CD4-positive, alpha-beta T cell treated with Interleukin-6 at 100 ng/mL for 8 hours (primary cell): Measurements from ENCODE around the gene GET4.

Source experiments
- DNase-seq: peaks from one replicate; pipeline ENCODE4 v3.0.0-alpha.2; 2020; ENCODE audit warnings: mixed read lengths, low spot score

The GET4 gene

DNA sequence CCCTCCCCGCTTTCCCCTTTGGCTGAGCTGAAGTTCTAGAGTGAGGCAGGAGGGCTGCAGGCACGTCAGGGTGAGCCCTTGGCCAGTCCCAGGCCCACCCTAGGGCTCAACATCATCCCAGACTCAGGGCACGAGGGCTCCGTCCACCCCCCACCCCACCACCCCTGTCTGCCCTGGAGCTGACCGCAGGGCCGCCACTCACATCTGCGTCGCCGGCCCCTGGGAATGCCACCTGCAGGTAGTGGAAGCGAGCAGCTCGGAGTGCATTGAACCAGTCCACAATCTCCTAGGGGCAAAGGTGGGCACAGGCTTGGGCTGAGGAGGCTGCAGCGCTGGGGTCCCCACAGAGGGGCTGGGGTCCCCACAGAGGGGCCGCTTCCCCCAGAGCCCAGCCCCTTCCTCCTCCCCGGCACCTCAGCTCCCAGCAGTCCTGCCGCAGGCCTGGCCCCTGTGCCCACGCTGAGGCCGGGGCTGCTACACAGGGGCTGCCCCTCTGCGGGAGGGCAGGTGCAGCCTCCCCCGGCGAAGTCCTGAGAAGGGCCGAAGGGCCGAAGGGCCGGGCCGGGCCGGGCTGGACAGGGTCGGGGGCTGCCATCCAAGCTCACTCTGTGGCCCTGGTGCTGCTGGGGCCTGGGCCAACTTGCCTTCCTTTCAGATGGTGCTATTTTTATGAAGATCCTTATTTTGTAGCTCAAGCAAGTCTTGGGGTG is 24.1 kb downstream of the GET4 start:
- DNase-seq: no peak

DNA sequence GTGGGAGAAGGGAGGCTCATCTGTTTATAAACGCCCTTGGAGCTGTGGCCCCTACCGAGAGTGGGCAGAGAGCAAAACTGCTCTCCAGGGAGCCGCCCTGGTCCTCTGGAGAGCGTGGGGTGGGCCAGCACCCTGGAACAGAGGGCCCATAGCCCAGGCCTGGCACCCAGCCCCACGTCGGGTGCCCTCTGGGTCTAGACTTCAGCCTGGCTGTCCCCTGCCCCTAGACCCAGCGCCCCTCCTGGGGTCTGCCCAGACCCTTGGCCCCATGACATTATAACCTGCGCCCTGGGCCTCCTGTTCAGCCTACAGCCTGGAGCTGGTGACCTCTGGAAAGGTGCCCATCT is 24.7 kb downstream of the GET4 start:
- DNase-seq: no peak

DNA sequence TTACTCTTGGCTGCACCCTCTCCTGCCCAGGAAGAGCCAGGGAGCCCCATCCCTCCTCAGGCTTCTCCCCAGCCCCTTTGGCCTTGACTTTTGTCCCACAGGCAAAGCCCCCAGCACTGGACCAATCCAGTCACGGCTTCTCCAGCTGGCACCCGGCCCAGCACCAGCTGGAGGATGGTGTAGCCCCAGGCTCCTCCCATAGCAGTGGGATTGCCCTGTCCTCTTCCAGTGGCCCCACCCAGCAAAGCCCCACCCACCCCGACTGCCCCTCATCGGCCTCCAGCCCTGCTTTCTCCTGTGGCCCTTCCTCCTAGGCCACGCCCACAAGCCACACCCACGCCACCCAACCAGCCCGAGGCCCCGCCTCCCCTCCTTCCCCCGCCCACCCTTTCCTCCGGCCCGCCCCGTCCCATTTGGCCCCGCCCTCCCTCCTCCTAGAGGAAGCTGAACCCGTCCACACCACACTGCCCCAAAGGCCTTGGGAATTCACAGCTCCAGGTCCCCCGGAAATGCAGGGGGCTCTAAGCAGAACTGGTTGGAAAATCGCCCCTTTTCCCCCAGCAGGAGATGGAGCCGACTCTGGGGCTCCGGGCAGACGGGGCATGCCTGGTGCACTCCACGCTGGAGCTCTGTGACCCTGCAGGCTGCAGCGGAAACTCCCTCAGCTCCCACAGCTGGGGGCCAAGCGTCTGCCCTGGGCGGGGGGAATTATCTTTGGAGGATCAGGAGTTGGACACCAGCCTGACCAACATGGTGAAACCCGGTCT is 25.2 kb downstream of the GET4 start:
- no peak for DNase-seq

- no peak for DNase-seq
Measured at GRCh38 chr7:902996-903395, 26.6 kb downstream of the GET4 start.

DNA sequence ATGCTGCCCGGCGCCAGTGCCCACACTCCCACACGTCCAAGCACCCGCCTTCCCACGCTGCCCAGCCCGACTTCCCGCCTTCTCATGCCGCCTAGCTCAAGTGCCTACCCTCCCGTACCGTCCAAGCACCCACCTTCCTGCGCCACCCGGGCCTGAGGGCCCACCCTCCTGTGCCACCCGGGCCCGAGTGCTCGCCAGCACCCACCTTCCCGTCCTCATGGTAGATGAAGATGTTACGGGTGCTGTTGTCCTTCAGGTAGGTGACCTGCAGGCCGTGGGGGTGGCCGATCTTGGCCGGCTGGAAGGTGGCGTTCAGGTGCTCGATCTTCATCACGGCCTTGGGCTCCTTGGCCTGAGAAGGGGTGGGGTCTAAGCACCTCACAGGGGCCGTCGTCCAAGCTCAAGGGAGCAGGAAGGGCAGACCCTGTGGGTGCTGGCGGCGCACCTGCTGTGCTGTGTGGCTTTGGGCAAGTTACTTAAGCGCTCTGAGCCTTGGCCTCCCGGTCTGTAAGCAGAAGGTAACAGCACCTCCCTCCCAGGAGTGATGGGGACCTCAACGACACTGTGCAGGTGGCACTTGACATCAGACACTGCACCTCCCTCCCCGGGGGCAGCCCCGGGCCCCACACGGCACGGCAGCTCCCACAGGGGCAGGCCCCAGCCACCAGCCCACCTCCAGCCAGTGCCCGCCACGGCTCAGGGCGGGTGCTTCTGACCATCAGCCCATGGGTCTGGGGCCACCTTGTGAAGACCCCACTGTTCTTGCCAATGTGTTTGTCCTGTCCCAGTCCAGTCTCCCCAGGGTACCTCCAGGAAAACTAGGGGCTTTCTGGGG is 27.8 kb downstream of the GET4 start:
- no peak for DNase-seq

DNA sequence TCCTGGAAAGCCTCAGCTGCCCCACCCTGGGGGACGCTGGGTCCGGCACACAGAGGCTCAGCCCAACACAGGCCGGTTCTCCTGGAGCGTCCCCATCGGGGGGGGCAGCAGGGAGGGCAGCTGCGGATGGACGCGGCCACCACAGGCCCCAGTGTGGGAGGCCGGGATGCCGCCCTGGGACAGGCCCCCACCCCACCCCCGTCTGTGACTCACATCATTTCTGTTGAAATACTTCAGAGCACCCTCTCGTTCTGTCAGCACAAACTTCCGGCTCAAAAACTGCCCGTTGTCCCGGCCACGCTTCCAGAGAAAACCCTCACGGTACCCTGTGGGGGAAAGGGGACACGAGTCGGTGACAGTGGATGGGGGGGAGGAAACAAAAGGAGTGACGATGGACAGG is 28.5 kb downstream of the GET4 start:
- DNase-seq: no peak

DNA sequence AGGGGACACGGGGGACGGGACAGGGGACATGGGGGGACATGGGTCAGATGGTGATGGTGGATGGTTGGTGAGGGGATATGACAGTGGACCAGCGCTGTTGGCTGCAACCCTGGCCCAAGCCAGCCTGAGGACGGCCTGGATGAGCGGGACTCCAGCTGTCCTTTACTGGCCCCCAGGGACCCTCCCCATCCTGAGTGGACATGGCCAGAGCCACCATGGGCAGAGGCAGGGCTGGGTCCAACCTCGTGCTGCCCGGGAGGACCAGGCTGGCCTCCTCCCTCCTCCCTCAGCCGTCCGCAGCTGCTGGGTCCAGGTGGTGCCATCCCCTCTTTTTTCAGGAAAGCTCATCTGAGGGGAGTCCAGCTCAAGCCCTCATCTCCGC is 30.4 kb downstream of the GET4 start:
- DNase-seq: no peak

GRCh38 chr7:907158-907980 is 31.0 kb downstream of the GET4 start:
- DNase-seq: no peak

DNA sequence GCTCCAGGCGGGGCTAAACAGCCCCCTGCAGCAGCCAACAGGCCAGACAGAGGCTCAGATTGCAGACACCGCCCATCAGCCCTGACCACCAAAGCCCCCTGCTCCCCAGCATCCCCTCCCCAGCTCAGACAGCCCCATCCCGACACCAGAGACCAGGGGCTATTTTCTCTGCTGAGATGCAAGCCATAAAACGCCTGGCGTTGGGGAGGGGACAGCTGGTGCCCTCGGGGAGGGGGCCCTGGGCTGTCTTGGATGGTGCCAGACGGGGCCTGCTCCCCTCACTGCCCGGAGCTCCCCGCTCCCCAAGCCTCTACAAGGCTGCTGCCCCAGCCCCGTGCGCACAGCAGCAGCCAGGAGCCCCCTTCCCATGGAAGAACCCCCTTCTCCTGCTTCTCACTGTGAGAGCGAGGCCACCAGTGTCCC is 31.8 kb downstream of the GET4 start:
- no peak for DNase-seq

- DNase-seq: peak; percentile 58
Measured at GRCh38 chr7:908591-909357, 32.4 kb downstream of the GET4 start.

DNA sequence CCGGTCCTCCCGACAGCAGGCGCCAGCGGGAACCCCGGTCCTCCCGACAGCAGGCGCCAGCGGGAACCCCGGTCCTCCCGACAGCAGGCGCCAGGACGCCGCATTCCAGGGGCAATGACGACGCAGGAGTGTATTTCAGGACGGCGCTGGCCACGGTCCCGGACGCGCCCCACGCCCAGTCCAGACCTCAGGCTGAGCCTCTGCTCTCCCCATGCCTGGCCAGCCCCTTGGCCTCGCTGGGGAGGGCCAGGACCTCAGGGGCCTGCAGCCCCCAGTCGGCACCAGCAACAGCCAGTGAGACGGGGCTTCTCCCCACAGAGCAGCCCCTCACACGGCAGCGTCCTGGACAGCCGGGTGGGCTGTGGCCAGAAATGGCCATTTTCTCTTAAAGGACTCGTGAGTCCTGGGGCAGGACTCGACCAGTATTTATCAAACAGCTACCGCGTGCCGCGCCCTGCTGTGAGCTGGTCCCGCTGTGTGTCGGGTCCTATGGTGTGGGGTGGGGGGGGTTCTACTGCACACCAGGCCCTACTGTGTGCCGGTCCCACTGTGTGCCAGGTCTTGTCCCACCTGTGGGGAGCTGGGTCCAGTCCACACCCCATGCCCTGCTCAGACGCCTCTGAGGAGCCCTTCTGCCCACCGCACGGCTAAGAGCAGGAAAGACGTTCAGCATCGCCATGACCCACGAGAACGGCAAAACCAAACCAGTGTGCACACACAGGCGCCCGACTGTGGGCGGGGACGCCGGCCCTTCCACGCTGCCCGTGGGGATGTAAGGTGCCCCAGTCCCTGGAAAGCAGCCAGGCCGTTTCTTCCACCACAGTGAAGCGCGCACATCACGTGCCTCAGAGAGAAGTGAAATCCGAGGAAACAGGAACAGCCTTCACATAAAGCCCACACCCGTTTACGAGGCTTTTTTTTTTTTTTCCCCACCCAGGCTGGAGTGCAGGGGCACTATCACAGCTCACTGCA is 33.3 kb downstream of the GET4 start:
- DNase-seq: peak; percentile 21

- DNase-seq: no peak
Measured at GRCh38 chr7:910441-910861, 34.1 kb downstream of the GET4 start.

DNA sequence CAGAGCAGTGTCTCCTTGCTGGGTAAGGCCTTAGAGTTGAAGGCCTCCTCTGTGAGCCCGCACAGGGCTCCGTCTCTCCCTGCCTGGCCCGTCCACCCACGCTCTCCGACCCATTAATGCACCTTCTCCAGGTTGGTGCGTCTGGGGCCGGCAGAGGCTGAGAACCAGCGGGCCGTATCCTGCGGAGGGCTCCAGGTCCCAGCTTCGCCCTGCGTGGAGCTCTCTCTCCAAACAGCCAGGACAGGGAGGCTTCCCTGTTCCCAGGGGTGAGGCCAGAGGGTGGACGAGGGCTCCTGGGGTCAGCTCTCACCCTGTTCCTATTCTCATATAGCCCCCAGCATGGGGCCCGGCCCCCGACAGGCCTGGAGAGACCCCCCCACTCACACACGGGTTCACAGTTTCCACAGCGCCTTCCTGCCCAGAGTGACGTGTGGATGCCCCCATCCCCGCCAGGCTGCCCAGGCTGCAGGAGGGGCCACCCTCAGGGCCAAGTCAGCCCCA is 34.6 kb downstream of the GET4 start:
- no peak for DNase-seq

- DNase-seq: no peak
Measured at GRCh38 chr7:911791-912480, 35.6 kb downstream of the GET4 start.

GRCh38 chr7:913736-914520 is 37.6 kb downstream of the GET4 start:
- no peak for DNase-seq

- no peak for DNase-seq
Measured at GRCh38 chr7:914521-915194, 38.3 kb downstream of the GET4 start.

- no peak for DNase-seq
Measured at GRCh38 chr7:915291-916218, 39.2 kb downstream of the GET4 start.
